ENCODE measurements around the gene NLGN1. TPM values are rescaled to one million over a fixed set of nuclear protein-coding genes. Genes with fewer than 3 reads are reported as not detected.
"Not testable (repeated sequence)": the region's sequence is repeated elsewhere in the genome, so short reads cannot be mapped to it uniquely, and the experiment has no call there.

NLGN1 gene
- total RNA-seq, 2 donors from 2014 or later: not detected

- no peak overlapping the region for H3K27ac Mint-ChIP-seq
- peaks cover 6% of the 10 kb centered on the region for H3K9me3 Mint-ChIP-seq
- H3K4me3 Mint-ChIP-seq: no peak overlapping the region
- no peaks in the 10 kb centered on the region for H3K4me1 Mint-ChIP-seq
- ATAC-seq (replicated peaks): no peak
- no peaks in the 10 kb centered on the region for H3K36me3 Mint-ChIP-seq (ENCODE audit: low read depth)
- peaks cover 24% of the 10 kb centered on the region for H3K27me3 Mint-ChIP-seq
Measured at GRCh38 chr3:173403376-173403775, 5.8 kb downstream of the NLGN1 start.

- H3K27me3 Mint-ChIP-seq: peaks cover 20% of the 10 kb centered on the region
- no peaks in the 10 kb centered on the region for H3K36me3 Mint-ChIP-seq (ENCODE audit: low read depth)
- H3K4me1 Mint-ChIP-seq: no peaks in the 10 kb centered on the region
- peaks cover 6% of the 10 kb centered on the region for H3K9me3 Mint-ChIP-seq
- no peak overlapping the region for H3K4me3 Mint-ChIP-seq
- H3K27ac Mint-ChIP-seq: no peak overlapping the region
- no peak for ATAC-seq (replicated peaks)
Measured at GRCh38 chr3:173404156-173404555, 6.6 kb downstream of the NLGN1 start.

- Mint-ChIP-seq H3K36me3 (ENCODE audit: low read depth) (no peaks in the 10 kb centered on the region), H3K4me1 (no peaks in the 10 kb centered on the region), H3K9me3 (no peaks in the 10 kb centered on the region), H3K27me3 (no peaks in the 10 kb centered on the region), H3K27ac (no peak overlapping the region), H3K4me3 (no peak overlapping the region)
- ATAC-seq (replicated peaks): no peak
Measured at GRCh38 chr3:173410436-173410835, 12.9 kb downstream of the NLGN1 start.

- H3K9me3 Mint-ChIP-seq: no peaks in the 10 kb centered on the region
- no peaks in the 10 kb centered on the region for H3K4me1 Mint-ChIP-seq
- no peak for ATAC-seq (replicated peaks)
- no peaks in the 10 kb centered on the region for H3K27me3 Mint-ChIP-seq
- H3K36me3 Mint-ChIP-seq (ENCODE audit: low read depth): no peaks in the 10 kb centered on the region
- H3K4me3 Mint-ChIP-seq: no peak overlapping the region
- H3K27ac Mint-ChIP-seq: no peak overlapping the region
Measured at GRCh38 chr3:173410849-173411248, 13.3 kb downstream of the NLGN1 start.

- Mint-ChIP-seq H3K36me3 (ENCODE audit: low read depth) (no peaks in the 10 kb centered on the region), H3K27ac (no peak overlapping the region), H3K4me1 (no peaks in the 10 kb centered on the region), H3K9me3 (no peaks in the 10 kb centered on the region), H3K27me3 (no peaks in the 10 kb centered on the region), H3K4me3 (no peak overlapping the region)
- ATAC-seq (replicated peaks): no peak
Measured at GRCh38 chr3:173411375-173411973, 13.9 kb downstream of the NLGN1 start.

GRCh38 chr3:173416070-173416469 lies 18.5 kb downstream of the NLGN1 start:
- Mint-ChIP-seq H3K27me3 (no peaks in the 10 kb centered on the region), H3K27ac (no peak overlapping the region), H3K4me3 (no peak overlapping the region), H3K4me1 (no peaks in the 10 kb centered on the region), H3K9me3 (no peaks in the 10 kb centered on the region), H3K36me3 (ENCODE audit: low read depth) (no peaks in the 10 kb centered on the region)
- no peak for ATAC-seq (replicated peaks)

GRCh38 chr3:173429076-173429475 lies 31.5 kb downstream of the NLGN1 start:
- H3K27ac Mint-ChIP-seq: no peak overlapping the region
- no peak overlapping the region for H3K4me3 Mint-ChIP-seq
- no peaks in the 10 kb centered on the region for H3K4me1 Mint-ChIP-seq
- H3K27me3 Mint-ChIP-seq: no peaks in the 10 kb centered on the region
- H3K9me3 Mint-ChIP-seq: peaks cover 7% of the 10 kb centered on the region
- H3K36me3 Mint-ChIP-seq (ENCODE audit: low read depth): no peaks in the 10 kb centered on the region
- no peak for ATAC-seq (replicated peaks)

- Mint-ChIP-seq H3K4me3 (no peak overlapping the region), H3K9me3 (peaks cover 7% of the 10 kb centered on the region), H3K27ac (no peak overlapping the region), H3K36me3 (ENCODE audit: low read depth) (no peaks in the 10 kb centered on the region), H3K4me1 (no peaks in the 10 kb centered on the region), H3K27me3 (no peaks in the 10 kb centered on the region)
- no peak for ATAC-seq (replicated peaks)
Measured at GRCh38 chr3:173429527-173429926, 32.0 kb downstream of the NLGN1 start.

- Mint-ChIP-seq H3K4me3 (no peak overlapping the region), H3K27ac (no peak overlapping the region), H3K27me3 (no peaks in the 10 kb centered on the region), H3K9me3 (peaks cover 7% of the 10 kb centered on the region), H3K4me1 (no peaks in the 10 kb centered on the region), H3K36me3 (ENCODE audit: low read depth) (no peaks in the 10 kb centered on the region)
- no peak for ATAC-seq (replicated peaks)
Measured at GRCh38 chr3:173430576-173430975, 33.0 kb downstream of the NLGN1 start.

- no peak for ATAC-seq (replicated peaks)
- Mint-ChIP-seq H3K4me1 (no peaks in the 10 kb centered on the region), H3K9me3 (peaks cover 7% of the 10 kb centered on the region), H3K36me3 (ENCODE audit: low read depth) (no peaks in the 10 kb centered on the region), H3K27ac (no peak overlapping the region), H3K27me3 (no peaks in the 10 kb centered on the region), H3K4me3 (no peak overlapping the region)
Measured at GRCh38 chr3:173439004-173439403, 41.5 kb downstream of the NLGN1 start.

GRCh38 chr3:173440514-173440913 lies 43.0 kb downstream of the NLGN1 start:
- H3K9me3 Mint-ChIP-seq: peaks cover 7% of the 10 kb centered on the region
- H3K4me1 Mint-ChIP-seq: no peaks in the 10 kb centered on the region
- no peak for ATAC-seq (replicated peaks)
- H3K4me3 Mint-ChIP-seq: no peak overlapping the region
- H3K27me3 Mint-ChIP-seq: no peaks in the 10 kb centered on the region
- H3K36me3 Mint-ChIP-seq (ENCODE audit: low read depth): no peaks in the 10 kb centered on the region
- H3K27ac Mint-ChIP-seq: no peak overlapping the region

- H3K4me1 Mint-ChIP-seq; H3K9me3 Mint-ChIP-seq; H3K27me3 Mint-ChIP-seq; H3K27ac Mint-ChIP-seq; H3K36me3 Mint-ChIP-seq (ENCODE audit: low read depth); ATAC-seq (replicated peaks); H3K4me3 Mint-ChIP-seq: not testable (repeated sequence)
Measured at GRCh38 chr3:173451561-173451960, 54.0 kb downstream of the NLGN1 start.

- Mint-ChIP-seq H3K27ac (no peak overlapping the region), H3K4me3 (no peak overlapping the region), H3K4me1 (no peaks in the 10 kb centered on the region), H3K36me3 (ENCODE audit: low read depth) (no peaks in the 10 kb centered on the region), H3K9me3 (peaks cover 3% of the 10 kb centered on the region), H3K27me3 (no peaks in the 10 kb centered on the region)
- ATAC-seq (replicated peaks): no peak
Measured at GRCh38 chr3:173463250-173463649, 65.7 kb downstream of the NLGN1 start.

- no peaks in the 10 kb centered on the region for H3K27me3 Mint-ChIP-seq
- no peaks in the 10 kb centered on the region for H3K4me1 Mint-ChIP-seq
- no peak overlapping the region for H3K27ac Mint-ChIP-seq
- H3K4me3 Mint-ChIP-seq: no peak overlapping the region
- H3K36me3 Mint-ChIP-seq (ENCODE audit: low read depth): no peaks in the 10 kb centered on the region
- H3K9me3 Mint-ChIP-seq: peaks cover 3% of the 10 kb centered on the region
- no peak for ATAC-seq (replicated peaks)
Measured at GRCh38 chr3:173465112-173465511, 67.6 kb downstream of the NLGN1 start.

- Mint-ChIP-seq H3K4me1 (no peaks in the 10 kb centered on the region), H3K27me3 (no peaks in the 10 kb centered on the region), H3K4me3 (no peak overlapping the region), H3K9me3 (peaks cover 3% of the 10 kb centered on the region), H3K36me3 (ENCODE audit: low read depth) (no peaks in the 10 kb centered on the region), H3K27ac (no peak overlapping the region)
- no peak for ATAC-seq (replicated peaks)
Measured at GRCh38 chr3:173465898-173466678, 68.5 kb downstream of the NLGN1 start.

All from activated T-helper 17 cell treated with anti-CD3 and anti-CD28 coated beads, Interleukin-2, amount 50 U/mL, for 72 hours (primary cell).